Thyroid gland (tissue), 4 donors: ENCODE results near the gene ZSCAN32.

Experiments used
- CTCF ChIP-seq, 6 experiments: fragments of 200-600 bp in 3 of 6; fragments of 450-650 bp in 3 of 6; sonication (generic) in 3 of 6; IDR thresholded peaks; one replicate each; pipeline ENCODE4 v1.5.1; 2016 to 2019; ENCODE audit warnings: antibody characterized with exemption in 6 of 6, mild to moderate bottlenecking in 2 of 6, inconsistent platforms in 1 of 6, moderate library complexity in 1 of 6
- POLR2A ChIP-seq, 2 donors: fragments of 450-650 bp; IDR thresholded peaks; one replicate each; pipeline ENCODE4 v1.6.1; 2017; ENCODE audit warnings: antibody characterized with exemption in 2 of 2, mild to moderate bottlenecking in 2 of 2, moderate library complexity in 1 of 2

- no peak for TF ChIP-seq CTCF (IDR thresholded peaks at IDR 0.05)
- no peak for TF ChIP-seq POLR2A (IDR thresholded peaks at IDR 0.05)
Observed at GRCh38 chr16:3444032-3444388, 43.2 kb upstream of the ZSCAN32 start.
